Heart right ventricle (tissue), 16 donors: ENCODE data around the gene MEF2C. TPM values are rescaled to one million over a fixed set of nuclear protein-coding genes. Genes with fewer than 3 reads are reported as not detected.
A peak's percentile ranks its signal among the peaks of the same experiment; 100 is the strongest.

Experiments used
- ATAC-seq, 8 donors: fragments of 200-7000 bp; cut with Tn5 transposase; one replicate each; pipeline ENCODE4 v1.9.1; 2020; ENCODE audit warnings: mild to moderate bottlenecking in 8 of 8, moderate library complexity in 8 of 8, moderate number of reproducible peaks in 1 of 8
- DNase-seq, 2 donors: peaks; one replicate each; pipeline ENCODE4 v3.0.0-alpha.2; 2020
- H3K27ac ChIP-seq, 10 donors: fragments of 200-600 bp; sonication (generic) in 2 of 10; one replicate each; pipeline versions ENCODE4 v1.5.0 to v1.8.0; 2020 to 2022; ENCODE audit warnings: mild to moderate bottlenecking in 3 of 10
- H3K27me3 ChIP-seq, 7 donors: fragments of 200-600 bp; one replicate each; pipeline ENCODE4 v1.8.0; 2021 to 2022; ENCODE audit warnings: mild to moderate bottlenecking in 2 of 7
- H3K36me3 ChIP-seq, 9 donors: fragments of 200-600 bp; sonication (generic) in 1 of 9; one replicate each; pipeline versions ENCODE4 v1.5.0 to v1.8.0; 2020 to 2022; ENCODE audit warnings: mild to moderate bottlenecking in 2 of 9
- H3K4me1 ChIP-seq, 9 donors: fragments of 200-600 bp; sonication (generic) in 1 of 9; one replicate each; pipeline versions ENCODE4 v1.5.0 to v1.8.0; 2020 to 2022; ENCODE audit warnings: mild to moderate bottlenecking in 4 of 9
- H3K4me3 ChIP-seq, 10 donors: fragments of 200-600 bp; sonication (generic) in 2 of 10; one replicate each; pipeline versions ENCODE4 v1.5.0 to v1.8.0; 2020 to 2022; ENCODE audit warnings: mild to moderate bottlenecking in 7 of 10, moderate library complexity in 2 of 10
- H3K9me3 ChIP-seq, 11 donors: fragments of 200-600 bp in 10 of 11; sonication (generic) in 2 of 11; one replicate each; pipeline versions ENCODE4 v1.5.0 to v1.8.0; 2013 to 2022; ENCODE audit warnings: mild to moderate bottlenecking in 2 of 11, control low read depth in 1 of 11, moderate library complexity in 1 of 11
- WGBS, 2 donors: extraction: QIAGEN DNeasy Blood & Tissue Kit; methylation state at CpG; one replicate each; pipeline ENCODE4 v1.1.7; 2013; ENCODE audit warnings: inconsistent platforms in 1 of 2; 5-methylcytosine and 5-hydroxymethylcytosine counted together
- intact Hi-C, 10 donors: fragments of 100-400 bp; cut with DNase I; formaldehyde crosslinking; loops; one replicate each; pipeline versions ENCODE4 v1.11.1 to v1.14.2; 2022
- polyA plus RNA-seq, 2 donors: library from polyadenylated mRNA; stranded (reverse); fragments of 200-250 nt; gene quantifications; one replicate each; pipeline ENCODE4 v1.2.3, GENCODE V29; 2013
- total RNA-seq, 10 donors: library from RNA; stranded (reverse); fragmentation: NEBNext Ultra II Directional in 3 of 10; extraction: Animal tissue kit (Norgen Biotek cat#: 25700) in 3 of 10; gene quantifications; one replicate each; pipeline versions ENCODE4 v1.2.1 to v1.2.4, GENCODE V29; 2021 to 2023
- TF ChIP-seq, protein P1 (sequence below), 9 donors: fragments of 200-600 bp; sonication (generic) in 2 of 9; IDR thresholded peaks; one replicate each; pipeline versions ENCODE4 v1.5.0 to v1.8.0; 2021 to 2022; ENCODE audit warnings: antibody characterized with exemption in 9 of 9, mild to moderate bottlenecking in 5 of 9, moderate library complexity in 1 of 9
- donor health status: Arrhythmogenic right ventricular cardiomyopathy.
- donor health status: ischemic (EF 13 %, LVEDD 7.1; RV severe dilation, severe dysfunction).
- donor health status: healthy with polysubstance abuse.
- donor health status: DM: no; HTN: yes; CAD: no.
- donor health status: DM: no; HTN: no; CAD: no.
- donor health status: ischemic (EF 25% LVEDD 6.9; RV normal size, moderate dysfunction).
- donor health status: ischemic (EF 25% LVEDD 5.7; RV mildly dilated, moderate dysfunction).
- donor health status: healthy.
- donor health status: DM: yes; HTN: yes; CAD: no.
- donor health status: Ischemic cardiomyopathy.
- donor health status: ischemic (EF 35%, LVEDD 5.7; RV mildly dilated, moderate dysfunction).
- donor health status: nonischemic (EF 11% LVEDD 7.7; RV severe dilation, severe dysfunction).
- donor health status: DM: yes; HTN: yes; CAD: no.
- donor health status: PGD.
- donor health status: ischemic (EF 29% LVEDD 5.4; RV normal size, mild dysfunction).
- donor health status: nonischemic (EF 23%, LVEDD 6.1; RV moderate dilation, normal function).

Gene MEF2C
- total and polyA plus RNA-seq, 12 donors = 11.2 to 88.7 (median 66.3) TPM

- TF ChIP-seq, protein P1, sequence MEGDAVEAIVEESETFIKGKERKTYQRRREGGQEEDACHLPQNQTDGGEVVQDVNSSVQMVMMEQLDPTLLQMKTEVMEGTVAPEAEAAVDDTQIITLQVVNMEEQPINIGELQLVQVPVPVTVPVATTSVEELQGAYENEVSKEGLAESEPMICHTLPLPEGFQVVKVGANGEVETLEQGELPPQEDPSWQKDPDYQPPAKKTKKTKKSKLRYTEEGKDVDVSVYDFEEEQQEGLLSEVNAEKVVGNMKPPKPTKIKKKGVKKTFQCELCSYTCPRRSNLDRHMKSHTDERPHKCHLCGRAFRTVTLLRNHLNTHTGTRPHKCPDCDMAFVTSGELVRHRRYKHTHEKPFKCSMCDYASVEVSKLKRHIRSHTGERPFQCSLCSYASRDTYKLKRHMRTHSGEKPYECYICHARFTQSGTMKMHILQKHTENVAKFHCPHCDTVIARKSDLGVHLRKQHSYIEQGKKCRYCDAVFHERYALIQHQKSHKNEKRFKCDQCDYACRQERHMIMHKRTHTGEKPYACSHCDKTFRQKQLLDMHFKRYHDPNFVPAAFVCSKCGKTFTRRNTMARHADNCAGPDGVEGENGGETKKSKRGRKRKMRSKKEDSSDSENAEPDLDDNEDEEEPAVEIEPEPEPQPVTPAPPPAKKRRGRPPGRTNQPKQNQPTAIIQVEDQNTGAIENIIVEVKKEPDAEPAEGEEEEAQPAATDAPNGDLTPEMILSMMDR (IDR thresholded peaks at IDR 0.05) = no peak
- Histone ChIP-seq H3K9me3 (no peaks in the 10 kb centered on the region), H3K4me3 (peak overlapping the region in 7 of 10 donors; percentile 64 to 83 (median 70)), H3K27me3 (peaks cover 0 to 2% (median 0%) of the 10 kb centered on the region in 7 donors), H3K4me1 (peaks cover 4 to 48% (median 39%) of the 10 kb centered on the region in 9 donors), H3K27ac (peak overlapping the region; percentile 71 to 95 (median 91)), H3K36me3 (no peaks in the 10 kb centered on the region)
- 30 to 48% methylated on average over 1 of the region's 1 CpG for WGBS, 2 donors
- intact Hi-C loops = loop anchor here in 8 of 10 donors (2.0 to 10.0 kb wide), 7 partner anchors 50 to 1380 kb away; no protein-coding TSS in a partner anchor
- no peak for DNase-seq
- no peak for ATAC-seq
These were observed 2.0 kb upstream of the MEF2C start for GRCh38 chr5:88885002-88885401.

- 27 to 31% methylated on average over 2 of the region's 2 CpGs for WGBS, 2 donors
- Histone ChIP-seq H3K27me3 (no peaks in the 10 kb centered on the region), H3K9me3 (no peaks in the 10 kb centered on the region), H3K27ac (peak overlapping the region; percentile 71 to 95 (median 91)), H3K4me1 (peaks cover 4 to 51% (median 39%) of the 10 kb centered on the region in 9 donors), H3K36me3 (no peaks in the 10 kb centered on the region), H3K4me3 (peak overlapping the region; percentile 53 to 83 (median 69))
- TF ChIP-seq, protein P1 (IDR thresholded peaks at IDR 0.05) = no peak
- intact Hi-C loops = loop anchor here in 8 of 10 donors (2.0 to 10.0 kb wide), 11 partner anchors 47 to 1380 kb away; no protein-coding TSS in a partner anchor
- DNase-seq (no peak), ATAC-seq (peak in 1 of 8 donors; percentile 5)
These were observed 1.6 kb upstream of the MEF2C start for GRCh38 chr5:88884608-88884877.

- intact Hi-C loops = loop anchor here in 9 of 10 donors (2.0 to 10.0 kb wide), 13 partner anchors 47 to 1381 kb away; no protein-coding TSS in a partner anchor
- ATAC-seq (peak; percentile 67 to 90 (median 74)), DNase-seq (peak; percentile 78 to 85)
- Histone ChIP-seq H3K36me3 (no peaks in the 10 kb centered on the region), H3K4me3 (peak overlapping the region; percentile 53 to 83 (median 69)), H3K4me1 (peaks cover 4 to 57% (median 42%) of the 10 kb centered on the region in 9 donors), H3K9me3 (no peaks in the 10 kb centered on the region), H3K27ac (peak overlapping the region; percentile 71 to 95 (median 91)), H3K27me3 (no peaks in the 10 kb centered on the region)
- TF ChIP-seq, protein P1 (IDR thresholded peaks at IDR 0.05) = peak in 5 of 9 donors; percentile 11 to 43 (median 29)
- WGBS, 2 donors = 0% methylated on average over 46 of the region's 46 CpGs
These were observed 1.0 kb upstream of the MEF2C start for GRCh38 chr5:88883836-88884607.

DNA sequence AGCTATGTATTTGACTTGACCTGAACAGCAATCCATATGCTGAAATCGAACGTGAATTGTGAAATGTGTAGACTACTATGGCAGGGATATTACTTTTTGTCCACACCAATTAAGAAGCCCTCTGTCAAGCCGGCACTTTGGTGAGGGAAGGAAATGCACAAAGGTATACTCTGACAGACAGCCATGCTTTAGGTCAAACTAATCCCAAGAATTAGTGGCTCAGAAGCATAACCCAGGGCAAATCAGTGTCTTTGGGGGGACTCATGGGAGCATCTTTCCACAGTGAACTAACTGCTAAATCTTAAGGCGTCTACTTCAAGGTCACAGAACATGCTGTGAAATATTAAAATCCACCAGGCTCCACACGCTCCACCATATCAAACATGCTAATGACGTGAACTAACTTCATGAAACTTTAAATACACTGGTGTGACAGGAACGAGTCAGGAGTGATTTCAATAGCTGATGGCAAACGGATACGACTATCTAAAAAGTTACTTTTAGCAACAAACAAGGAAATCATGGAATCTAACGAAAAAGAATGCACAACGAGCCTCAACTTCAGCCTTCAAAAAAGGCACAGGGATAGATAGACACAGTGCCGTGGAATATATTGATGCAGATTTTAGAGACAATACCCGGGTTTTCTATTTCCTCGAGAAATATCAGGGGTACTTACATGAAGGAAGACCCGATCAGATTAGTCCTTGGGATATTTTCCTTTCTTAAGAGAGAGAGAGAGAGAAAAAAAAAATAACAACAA lies 527 bp downstream of the MEF2C start:
- WGBS, 2 donors = 0 to 1% methylated on average over 15 of the region's 15 CpGs
- DNase-seq = no peak
- Histone ChIP-seq H3K4me3 (peak overlapping the region; percentile 54 to 83 (median 70)), H3K27me3 (no peaks in the 10 kb centered on the region), H3K4me1 (peaks cover 4 to 59% (median 38%) of the 10 kb centered on the region in 9 donors), H3K27ac (peak overlapping the region; percentile 71 to 95 (median 91)), H3K36me3 (no peaks in the 10 kb centered on the region), H3K9me3 (no peaks in the 10 kb centered on the region)
- TF ChIP-seq, protein P1 (IDR thresholded peaks at IDR 0.05) = no peak
- intact Hi-C loops = loop anchor here in 9 of 10 donors (2.0 to 10.0 kb wide), 13 partner anchors 45 to 1382 kb away; no protein-coding TSS in a partner anchor
- peak in 4 of 8 donors; percentile 14 to 26 (median 20) for ATAC-seq
